Stimulated activated CD4-positive, alpha-beta T cell treated with anti-CD3 and anti-CD28 coated beads, Interleukin-2, amount 100 ng/mL, for 24 hours (primary cell): Measurements from ENCODE around the gene SOHLH1.

Experiments used
- DNase-seq, 2 donors: peaks; one replicate each; pipeline ENCODE4 v3.0.0-alpha.2; 2020

The SOHLH1 gene

DNA sequence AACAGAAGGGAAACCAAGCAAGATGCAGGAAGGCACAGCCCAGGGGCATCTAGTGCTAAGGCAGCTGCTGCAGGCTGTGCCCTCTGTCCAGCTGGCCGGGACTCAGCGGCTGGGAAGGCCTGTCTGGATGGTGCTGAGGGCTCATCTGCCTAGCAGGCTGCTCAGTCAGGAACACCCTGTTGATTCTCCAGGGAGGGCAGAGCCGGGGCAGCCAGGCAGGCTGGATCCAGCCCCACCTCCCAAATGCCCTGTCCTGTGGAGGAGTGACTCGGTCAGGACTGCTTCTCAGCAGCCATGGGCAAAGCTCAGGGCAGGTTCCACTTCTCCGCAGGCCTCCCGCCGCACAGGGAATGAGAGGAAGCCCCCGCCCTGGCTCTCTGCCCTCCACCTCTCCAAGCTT, 44.0 kb downstream of the SOHLH1 start:
- no peak for DNase-seq

DNA sequence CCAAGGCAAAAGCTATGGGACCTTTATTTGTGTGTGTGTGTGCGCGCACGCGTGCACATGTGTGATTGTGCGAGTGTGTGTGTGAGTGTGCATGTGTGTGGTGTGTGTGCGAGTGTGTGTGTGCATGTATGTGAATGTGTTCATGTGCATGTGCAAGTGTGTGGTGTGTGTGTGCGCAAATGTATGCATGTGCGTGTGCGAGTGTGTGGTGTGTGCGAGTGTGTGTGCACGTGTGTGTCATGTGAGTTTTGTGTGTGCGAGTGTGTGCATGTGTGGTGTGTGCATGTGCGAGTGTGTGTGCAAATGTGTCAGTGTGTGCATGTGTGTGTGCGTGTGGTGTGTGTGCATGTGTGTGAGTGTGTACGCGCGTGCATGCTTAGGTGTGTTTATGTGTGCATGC, 48.9 kb downstream of the SOHLH1 start:
- no peak for DNase-seq

DNA sequence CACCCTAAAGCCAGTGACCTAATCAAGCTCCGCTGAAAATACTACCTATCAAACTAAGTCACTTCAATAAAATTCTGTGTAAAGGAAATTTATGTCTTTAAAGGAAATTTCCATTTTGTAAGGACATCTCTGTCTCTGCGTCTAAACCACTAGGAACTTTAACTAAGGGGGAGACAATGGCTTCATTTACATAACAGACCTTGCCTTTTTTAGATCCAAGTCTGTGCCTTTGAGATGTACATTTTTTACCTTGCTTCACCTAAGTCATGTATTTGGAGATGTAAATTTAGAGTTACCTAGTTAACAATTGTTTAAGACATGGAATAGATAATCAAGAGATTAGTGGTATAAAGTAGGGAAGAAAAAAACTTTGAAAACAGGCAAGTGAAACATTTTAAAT, 49.8 kb downstream of the SOHLH1 start:
- DNase-seq = no peak

DNA sequence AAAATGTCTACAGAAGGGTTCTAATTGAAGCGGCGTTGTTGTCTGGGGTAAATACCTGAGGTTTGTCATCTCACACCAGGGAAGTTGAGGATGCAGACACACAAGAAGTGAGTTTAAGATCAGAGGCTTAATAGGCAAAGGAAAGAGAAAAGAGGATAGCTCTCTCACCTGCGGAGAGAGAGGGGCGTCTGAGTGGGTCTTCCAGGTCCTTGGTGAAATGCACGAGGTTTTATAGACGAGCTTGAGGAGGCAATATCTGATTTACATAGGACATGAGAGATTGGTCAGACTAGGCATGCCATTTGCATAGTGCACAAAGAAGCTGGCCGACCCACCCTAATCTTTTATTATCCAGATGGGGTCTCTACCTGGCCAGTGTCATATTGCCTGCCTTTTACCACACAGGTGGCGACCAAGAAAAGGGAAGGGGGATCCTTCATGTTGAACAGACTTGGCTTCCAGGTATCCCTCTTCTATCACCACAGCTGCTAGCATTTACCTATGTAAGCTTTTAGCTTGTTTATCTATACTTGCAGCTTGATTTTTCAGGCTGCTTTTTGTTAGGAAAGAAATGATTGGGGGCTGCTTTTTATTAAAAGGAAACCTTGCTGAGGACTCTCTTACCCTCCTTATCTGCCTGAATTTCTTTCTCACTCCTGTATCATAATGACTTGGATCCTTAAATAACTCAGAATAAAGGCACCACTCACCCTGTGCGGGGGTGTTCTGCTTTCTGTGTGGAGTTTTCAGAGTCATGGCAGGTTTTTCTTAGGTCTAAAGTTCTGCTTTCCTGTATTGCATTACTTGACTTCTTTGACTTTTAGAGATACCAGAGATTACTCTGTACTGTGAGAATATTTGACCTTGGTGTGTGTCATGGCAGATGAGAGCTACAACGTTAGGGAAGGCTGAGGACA, 50.5 kb downstream of the SOHLH1 start:
- DNase-seq = no peak

DNA sequence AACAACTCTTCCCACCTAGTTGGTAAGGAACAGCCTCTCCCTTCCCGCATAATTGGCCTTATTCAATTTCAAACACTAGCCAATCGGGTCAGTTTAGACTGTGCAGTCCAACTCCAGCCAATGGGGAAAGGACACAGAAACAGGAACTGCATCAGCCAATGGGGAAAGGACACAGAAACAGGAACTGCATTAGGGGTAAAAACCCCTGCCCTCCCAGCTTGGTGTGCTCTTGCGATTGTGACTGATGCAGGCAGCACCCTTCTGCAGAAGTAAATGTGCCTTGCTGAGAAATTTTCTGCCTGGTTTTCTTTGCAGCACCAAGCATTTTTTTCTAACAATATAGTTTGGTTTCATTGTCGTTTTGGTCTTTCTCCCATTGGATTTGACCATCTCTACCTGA, 51.4 kb downstream of the SOHLH1 start:
- DNase-seq = no peak

DNA sequence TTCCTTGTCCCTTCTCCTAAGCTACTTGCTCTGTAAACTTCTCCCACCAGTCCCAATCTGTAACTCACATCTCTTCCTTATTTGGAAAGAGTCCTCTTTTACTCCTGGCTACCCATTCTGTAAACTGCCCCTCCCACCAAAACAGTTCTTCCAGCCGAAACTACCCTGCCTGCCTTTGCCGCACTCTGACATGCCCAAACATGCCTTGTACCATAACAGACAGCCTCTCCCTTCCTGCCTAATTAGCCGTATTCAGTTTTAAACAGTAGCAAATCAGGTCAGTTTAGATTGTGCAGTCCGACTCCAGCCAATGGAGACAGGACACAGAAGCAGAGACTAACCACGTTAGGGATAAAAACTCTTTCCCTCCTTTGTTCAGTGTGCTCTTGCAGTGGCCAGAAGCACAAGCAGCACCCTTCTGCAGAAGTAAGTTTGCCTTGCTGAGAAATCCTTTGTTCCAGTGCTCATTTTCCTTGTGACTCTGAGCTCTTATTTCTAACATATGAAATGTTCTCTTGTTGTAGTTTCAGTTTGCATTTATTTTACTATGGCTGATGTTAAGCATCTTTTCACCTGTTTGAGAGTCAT, 54.6 kb downstream of the SOHLH1 start:
- DNase-seq = no peak
